IPS DF 6.9 (cell line): Measurements from ENCODE around the gene FIGLA.

Experiments
- DNase-seq: peaks from one replicate; pipeline ENCODE4 v3.0.0-alpha.2; 2013; ENCODE audit warnings: low read depth, low spot score
- H3K27ac ChIP-seq: one replicate; pipeline ENCODE4 v1.5.1; 2013; ENCODE audit warnings: low read length, control low read depth
- H3K27me3 ChIP-seq: 2 replicates; pipeline ENCODE4 v1.6.1; 2013; ENCODE audit warnings: mild to moderate bottlenecking, low read length; ENCODE audit not compliant: control insufficient read depth, insufficient read depth
- H3K36me3 ChIP-seq: 2 replicates; pipeline ENCODE4 v1.6.1; 2013; ENCODE audit warnings: low read length; ENCODE audit not compliant: control insufficient read depth, insufficient read depth
- H3K4me1 ChIP-seq: 2 replicates; pipeline ENCODE4 v1.6.1; 2013; ENCODE audit warnings: low read length; ENCODE audit not compliant: control insufficient read depth, insufficient read depth
- H3K4me3 ChIP-seq: 2 replicates; pipeline ENCODE4 v1.5.1; 2013; ENCODE audit warnings: mild to moderate bottlenecking, low read length
- H3K9me3 ChIP-seq: 2 replicates; pipeline ENCODE4 v1.6.1; 2013; ENCODE audit warnings: low read length, inconsistent platforms; ENCODE audit not compliant: control insufficient read depth, insufficient read depth
- WGBS: extraction: QIAGEN DNeasy Blood & Tissue Kit; methylation state at CpG from one replicate; pipeline ENCODE4 v1.1.7; 2013; ENCODE audit warnings: mixed read lengths, missing lambda C conversion rate; ENCODE audit not compliant: insufficient read length, insufficient coverage; 5-methylcytosine and 5-hydroxymethylcytosine counted together

The FIGLA gene

GRCh38 chr2:70790136-70790828, at the start of gene FIGLA:
Gene FIGLA (minus strand): TSS chr2:70790643. CDS start chr2:70790638, 5 bp downstream.
- no peaks in the 10 kb centered on the region for H3K9me3 ChIP-seq
- H3K36me3 ChIP-seq = no peaks in the 10 kb centered on the region
- DNase-seq = no peak
- H3K27me3 ChIP-seq = peaks cover 34% of the 10 kb centered on the region
- no peaks in the 10 kb centered on the region for H3K4me1 ChIP-seq
- no peak within 1 kb of the TSS; the same call in 1 of the 2 replicates for H3K4me3 ChIP-seq
- no CpG with 5 or more reads among the region's 69 CpGs for whole genome bisulfite sequencing
- H3K27ac ChIP-seq = no peak within 1 kb of the TSS

GRCh38 chr2:70837980-70838925, 47.8 kb upstream of the FIGLA start:
- no peak overlapping the region for H3K4me3 ChIP-seq
- no peaks in the 10 kb centered on the region for H3K27me3 ChIP-seq
- no peaks in the 10 kb centered on the region for H3K9me3 ChIP-seq
- DNase-seq = no peak
- no CpG with 5 or more reads among the region's 10 CpGs for WGBS
- H3K27ac ChIP-seq = no peak overlapping the region
- no peaks in the 10 kb centered on the region for H3K36me3 ChIP-seq
- no peaks in the 10 kb centered on the region for H3K4me1 ChIP-seq

GRCh38 chr2:70835643-70836042, 45.2 kb upstream of the FIGLA start, which contains the start of gene CD207:
Gene CD207 (minus strand): TSS chr2:70835816. CDS start chr2:70835776, 40 bp downstream.
- no peaks in the 10 kb centered on the region for H3K36me3 ChIP-seq
- no peaks in the 10 kb centered on the region for H3K27me3 ChIP-seq
- no peaks in the 10 kb centered on the region for H3K9me3 ChIP-seq
- H3K27ac ChIP-seq = no peak within 1 kb of the TSS
- DNase-seq = no peak
- H3K4me1 ChIP-seq = no peaks in the 10 kb centered on the region
- WGBS = no CpG with 5 or more reads among the region's 4 CpGs
- no peak within 1 kb of the TSS for H3K4me3 ChIP-seq

DNA sequence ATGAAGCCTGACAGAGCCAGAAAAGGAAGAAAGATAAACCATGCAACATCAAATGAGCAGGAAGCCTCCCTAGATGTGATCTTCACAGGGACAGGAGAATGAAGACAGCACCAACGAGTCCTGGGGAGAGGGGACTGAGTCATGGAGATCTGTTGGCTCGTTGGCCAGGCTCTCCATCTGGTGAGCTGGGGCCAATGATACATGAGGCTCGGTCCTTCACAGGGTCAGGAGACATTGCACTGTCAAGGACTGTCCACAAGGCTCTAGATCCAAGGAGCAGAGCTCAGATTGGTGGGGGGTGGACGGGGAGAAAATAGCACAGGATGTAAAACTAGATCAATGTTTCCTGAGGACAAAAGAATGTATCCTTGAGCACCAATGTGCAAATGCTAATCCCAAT, 44.4 kb upstream of the FIGLA start:
- H3K9me3 ChIP-seq = no peaks in the 10 kb centered on the region
- H3K27me3 ChIP-seq = no peaks in the 10 kb centered on the region
- no peaks in the 10 kb centered on the region for H3K4me1 ChIP-seq
- H3K4me3 ChIP-seq = no peak overlapping the region
- DNase-seq = no peak
- H3K27ac ChIP-seq = no peak overlapping the region
- no peaks in the 10 kb centered on the region for H3K36me3 ChIP-seq
- no CpG with 5 or more reads among the region's 4 CpGs for WGBS

DNA sequence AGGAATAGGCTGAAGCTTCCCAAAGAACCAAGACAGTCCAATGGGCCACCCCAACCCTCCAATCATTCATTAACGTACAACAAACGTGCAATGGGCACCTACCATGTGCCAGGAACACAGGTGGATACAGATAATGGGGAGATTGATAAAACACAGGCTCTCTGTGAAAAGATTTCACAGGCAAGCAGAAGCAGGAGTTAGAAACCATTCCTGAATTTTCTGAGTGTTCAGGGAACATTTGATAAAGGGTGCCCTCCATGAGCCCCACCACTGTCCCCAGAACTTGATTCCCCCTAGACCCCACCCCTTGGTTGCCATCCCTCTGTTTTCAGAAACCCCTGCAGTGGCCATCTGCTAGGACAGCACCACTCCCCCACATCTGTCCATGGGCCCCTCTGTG, 43.7 kb upstream of the FIGLA start:
- no peaks in the 10 kb centered on the region for H3K27me3 ChIP-seq
- no peak overlapping the region for H3K4me3 ChIP-seq
- no peak overlapping the region for H3K27ac ChIP-seq
- DNase-seq = no peak
- WGBS = no CpG with 5 or more reads among the region's 2 CpGs
- H3K4me1 ChIP-seq = no peaks in the 10 kb centered on the region
- H3K9me3 ChIP-seq = no peaks in the 10 kb centered on the region
- H3K36me3 ChIP-seq = no peaks in the 10 kb centered on the region

- Histone ChIP-seq H3K27me3 (no peaks in the 10 kb centered on the region), H3K27ac (no peak overlapping the region), H3K4me1 (no peaks in the 10 kb centered on the region; the same call in 1 of the 2 replicates), H3K4me3 (no peak overlapping the region), H3K36me3 (no peaks in the 10 kb centered on the region), H3K9me3 (no peaks in the 10 kb centered on the region)
- DNase-seq = no peak
- WGBS = no CpG with 5 or more reads among the region's 1 CpG
Observed at GRCh38 chr2:70833246-70833645, 42.8 kb upstream of the FIGLA start.

- Histone ChIP-seq H3K9me3 (no peaks in the 10 kb centered on the region), H3K36me3 (no peaks in the 10 kb centered on the region), H3K4me1 (peaks cover 2% of the 10 kb centered on the region; the same call in 1 of the 2 replicates), H3K4me3 (no peak overlapping the region), H3K27ac (no peak overlapping the region), H3K27me3 (no peaks in the 10 kb centered on the region)
- no CpG with 5 or more reads among the region's 2 CpGs for WGBS
- no peak for DNase-seq
Observed at GRCh38 chr2:70832386-70832785, 41.9 kb upstream of the FIGLA start.

- no CpG with 5 or more reads among the region's 6 CpGs for WGBS
- DNase-seq = no peak
- no peak overlapping the region for H3K4me3 ChIP-seq
- H3K27ac ChIP-seq = no peak overlapping the region
- H3K9me3 ChIP-seq = no peaks in the 10 kb centered on the region
- H3K36me3 ChIP-seq = no peaks in the 10 kb centered on the region
- peaks cover 2% of the 10 kb centered on the region; the same call in 1 of the 2 replicates for H3K4me1 ChIP-seq
- no peaks in the 10 kb centered on the region for H3K27me3 ChIP-seq
Observed at GRCh38 chr2:70831861-70832260, 41.4 kb upstream of the FIGLA start.

DNA sequence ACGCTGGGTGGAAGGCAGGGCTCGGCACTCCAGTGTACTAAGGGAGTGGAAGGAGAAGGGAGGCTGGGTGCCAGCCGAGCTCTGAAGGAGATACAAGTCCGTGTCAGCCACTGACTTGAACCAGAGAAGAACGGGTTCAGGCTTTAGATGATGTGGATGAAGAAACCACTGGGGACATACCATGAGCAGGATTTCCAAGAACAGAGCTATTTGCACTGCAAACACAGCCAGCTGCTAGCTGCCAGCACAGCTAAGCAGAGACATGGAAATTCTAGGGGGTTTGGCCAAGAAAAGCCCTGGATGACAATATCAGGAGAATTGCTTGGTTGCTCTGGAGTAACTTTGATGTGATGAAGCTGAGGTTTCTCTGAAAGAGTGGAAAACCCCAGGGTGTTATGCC, 39.9 kb upstream of the FIGLA start:
- no CpG with 5 or more reads among the region's 5 CpGs for WGBS
- H3K27ac ChIP-seq = no peak overlapping the region
- H3K27me3 ChIP-seq = no peaks in the 10 kb centered on the region
- no peak overlapping the region for H3K4me3 ChIP-seq
- no peaks in the 10 kb centered on the region for H3K36me3 ChIP-seq
- H3K4me1 ChIP-seq = peaks cover 2% of the 10 kb centered on the region; the same call in 1 of the 2 replicates
- DNase-seq = no peak
- no peaks in the 10 kb centered on the region for H3K9me3 ChIP-seq

DNA sequence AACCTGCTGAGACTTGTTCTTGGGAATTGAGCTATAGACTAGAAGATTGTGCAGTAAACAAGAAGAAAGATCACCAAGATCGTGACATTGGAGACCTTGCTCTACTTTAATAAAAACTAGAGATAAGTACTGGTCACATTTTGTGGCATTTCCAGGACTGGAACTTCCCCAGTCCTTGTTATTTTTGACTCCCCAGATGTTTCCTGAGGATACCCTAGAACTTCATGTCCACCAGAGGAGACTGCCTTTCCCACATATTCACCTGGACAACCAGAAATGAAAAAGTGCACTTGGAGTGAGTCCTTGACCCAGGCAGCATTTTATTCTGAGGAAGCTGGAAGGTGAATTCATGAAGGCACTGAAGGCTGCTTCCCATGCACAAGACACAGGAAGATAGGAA, 39.5 kb upstream of the FIGLA start:
- no peak for DNase-seq
- Histone ChIP-seq H3K27ac (no peak overlapping the region), H3K36me3 (no peaks in the 10 kb centered on the region), H3K27me3 (no peaks in the 10 kb centered on the region), H3K9me3 (no peaks in the 10 kb centered on the region), H3K4me1 (peaks cover 2% of the 10 kb centered on the region; the same call in 1 of the 2 replicates), H3K4me3 (no peak overlapping the region)
- no CpG with 5 or more reads among the region's 1 CpG for WGBS
